Coronary artery (tissue), 2 donors: ENCODE measurements around the gene CRAT.

Experiments
- DNase-seq: peaks from one replicate; pipeline ENCODE4 v3.0.0-alpha.2; 2017; ENCODE audit warnings: low spot score
- H3K27ac ChIP-seq, 2 donors: fragments of 200-600 bp; sonication (generic); one replicate each; pipeline ENCODE4 v1.5.1; 2016 to 2019
- H3K4me3 ChIP-seq: fragments of 200-600 bp; sonication (generic); 2 replicates; pipeline ENCODE4 v1.5.1; 2016; ENCODE audit warnings: mild to moderate bottlenecking, moderate library complexity
- TF ChIP-seq, protein P1 (sequence below): fragments of 200-600 bp; sonication (generic); IDR thresholded peaks from one replicate; pipeline ENCODE4 v1.5.1; 2019; ENCODE audit warnings: antibody characterized with exemption

The CRAT gene

DNA sequence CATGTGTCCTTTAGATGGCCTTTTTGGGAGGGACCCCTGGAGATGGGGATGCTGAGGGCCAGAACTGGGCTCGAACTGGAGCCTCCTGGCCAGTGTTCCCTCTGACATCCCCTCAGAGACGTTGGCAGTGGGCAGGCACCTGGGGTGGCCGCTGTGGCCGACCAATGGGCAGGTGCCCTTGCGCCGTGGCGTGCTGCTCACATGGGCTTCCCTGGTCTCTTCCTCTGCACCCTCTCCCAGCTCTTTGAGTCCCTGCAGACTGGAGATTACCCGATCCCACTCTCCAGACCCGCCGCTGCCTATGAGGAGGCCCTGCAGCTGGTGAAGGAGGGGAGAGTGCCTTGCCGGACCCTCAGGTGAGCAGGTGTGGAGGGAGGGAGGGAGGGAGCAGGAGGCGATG is 49.6 kb downstream of the CRAT start:
- DNase-seq, result no peak
- TF ChIP-seq, protein P1, sequence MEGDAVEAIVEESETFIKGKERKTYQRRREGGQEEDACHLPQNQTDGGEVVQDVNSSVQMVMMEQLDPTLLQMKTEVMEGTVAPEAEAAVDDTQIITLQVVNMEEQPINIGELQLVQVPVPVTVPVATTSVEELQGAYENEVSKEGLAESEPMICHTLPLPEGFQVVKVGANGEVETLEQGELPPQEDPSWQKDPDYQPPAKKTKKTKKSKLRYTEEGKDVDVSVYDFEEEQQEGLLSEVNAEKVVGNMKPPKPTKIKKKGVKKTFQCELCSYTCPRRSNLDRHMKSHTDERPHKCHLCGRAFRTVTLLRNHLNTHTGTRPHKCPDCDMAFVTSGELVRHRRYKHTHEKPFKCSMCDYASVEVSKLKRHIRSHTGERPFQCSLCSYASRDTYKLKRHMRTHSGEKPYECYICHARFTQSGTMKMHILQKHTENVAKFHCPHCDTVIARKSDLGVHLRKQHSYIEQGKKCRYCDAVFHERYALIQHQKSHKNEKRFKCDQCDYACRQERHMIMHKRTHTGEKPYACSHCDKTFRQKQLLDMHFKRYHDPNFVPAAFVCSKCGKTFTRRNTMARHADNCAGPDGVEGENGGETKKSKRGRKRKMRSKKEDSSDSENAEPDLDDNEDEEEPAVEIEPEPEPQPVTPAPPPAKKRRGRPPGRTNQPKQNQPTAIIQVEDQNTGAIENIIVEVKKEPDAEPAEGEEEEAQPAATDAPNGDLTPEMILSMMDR, result no peak
- Histone ChIP-seq H3K27ac (no peak overlapping the region), H3K4me3 (no peak overlapping the region)

DNA sequence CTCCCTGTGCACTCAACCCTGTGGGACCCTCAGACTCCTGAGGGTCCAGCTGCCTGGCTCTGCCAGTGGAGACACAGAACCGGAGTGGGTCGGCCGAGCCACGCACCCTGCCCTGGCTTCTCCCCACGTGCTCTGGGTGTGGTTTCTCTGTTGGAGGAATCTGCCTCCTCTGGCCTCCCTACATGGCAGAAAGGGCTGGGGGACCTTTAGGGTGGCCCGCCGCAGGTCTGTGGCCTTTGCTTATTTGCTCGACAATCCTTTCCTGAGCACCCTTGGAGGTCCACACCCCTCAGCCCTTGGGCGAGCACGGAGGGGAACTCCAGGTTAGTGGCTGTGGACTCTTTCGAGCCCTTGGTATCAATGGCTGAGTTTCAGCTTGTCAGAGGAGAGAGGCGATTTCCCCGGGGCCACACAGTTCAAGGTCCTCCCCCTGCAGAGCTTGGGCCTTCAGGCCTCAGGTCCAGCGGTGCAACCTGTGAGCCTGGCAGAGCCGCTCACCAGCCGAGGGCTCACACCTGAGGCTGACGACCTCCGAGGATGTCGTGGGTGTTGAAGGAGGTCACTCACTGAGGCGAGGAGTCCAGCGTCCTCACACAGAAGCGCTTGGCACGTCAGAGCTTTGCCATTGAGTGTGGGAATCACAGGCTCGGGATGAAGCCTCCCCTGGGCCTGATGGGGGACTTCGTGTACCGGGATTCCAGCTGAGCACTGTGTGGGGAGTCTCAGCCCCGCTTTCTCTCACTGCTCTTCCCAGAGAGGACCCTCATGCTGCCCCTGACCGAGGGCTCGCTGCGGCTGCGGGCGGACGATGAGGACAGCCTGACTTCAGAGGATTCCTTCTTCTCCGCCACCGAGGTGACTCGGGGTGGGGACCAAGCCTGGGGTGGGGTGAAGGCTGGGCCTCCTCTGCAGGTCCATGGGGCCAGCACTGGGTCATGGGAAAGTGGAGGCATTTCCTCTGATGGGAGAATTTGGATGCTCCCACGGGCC is 50.5 kb downstream of the CRAT start:
- Histone ChIP-seq H3K27ac (no peak overlapping the region), H3K4me3 (no peak overlapping the region)
- DNase-seq, result peak; percentile 63
- TF ChIP-seq, protein P1, result no peak

DNA sequence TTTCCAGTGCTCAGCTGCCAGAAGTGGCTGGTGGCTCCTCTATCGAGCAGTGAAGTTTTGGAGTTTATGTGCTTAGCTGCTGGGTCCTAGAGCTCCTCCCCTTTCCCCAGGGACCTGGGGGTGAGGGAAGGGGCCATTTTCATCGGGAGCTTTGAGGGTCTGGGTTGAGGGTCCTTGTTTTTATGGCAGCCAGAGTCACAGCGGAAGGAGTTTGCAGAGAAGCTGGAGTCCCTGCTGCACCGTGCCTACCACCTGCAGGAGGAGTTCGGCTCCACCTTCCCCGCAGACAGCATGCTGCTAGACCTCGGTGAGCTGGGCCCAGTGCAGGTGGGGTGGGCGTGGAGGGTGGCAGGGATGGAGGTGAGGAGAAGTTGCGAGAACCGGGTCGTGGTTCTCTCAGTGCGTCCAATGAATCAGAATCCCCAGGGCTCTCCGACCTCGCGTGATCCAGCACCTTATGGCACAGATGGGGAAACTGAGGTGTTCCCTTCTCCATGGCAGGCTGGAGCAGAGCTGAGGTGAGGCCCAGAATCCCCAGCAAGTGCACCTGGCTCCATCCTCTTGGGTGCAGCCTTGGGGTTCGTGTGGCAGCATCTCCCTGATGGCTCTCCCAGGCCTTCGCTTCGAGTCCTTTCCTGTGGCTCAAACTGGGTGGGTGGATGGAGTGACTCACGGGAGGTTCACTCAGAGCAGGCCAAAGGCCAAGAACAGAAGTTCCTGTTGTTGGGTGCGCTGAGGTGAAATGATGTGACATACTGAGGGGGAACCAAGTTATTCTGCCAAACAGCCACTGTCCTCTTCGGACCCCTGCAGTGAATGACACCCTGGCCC is 51.4 kb downstream of the CRAT start:
- TF ChIP-seq, protein P1, result no peak
- Histone ChIP-seq H3K4me3 (no peak overlapping the region), H3K27ac (no peak overlapping the region)
- DNase-seq, result no peak

DNA sequence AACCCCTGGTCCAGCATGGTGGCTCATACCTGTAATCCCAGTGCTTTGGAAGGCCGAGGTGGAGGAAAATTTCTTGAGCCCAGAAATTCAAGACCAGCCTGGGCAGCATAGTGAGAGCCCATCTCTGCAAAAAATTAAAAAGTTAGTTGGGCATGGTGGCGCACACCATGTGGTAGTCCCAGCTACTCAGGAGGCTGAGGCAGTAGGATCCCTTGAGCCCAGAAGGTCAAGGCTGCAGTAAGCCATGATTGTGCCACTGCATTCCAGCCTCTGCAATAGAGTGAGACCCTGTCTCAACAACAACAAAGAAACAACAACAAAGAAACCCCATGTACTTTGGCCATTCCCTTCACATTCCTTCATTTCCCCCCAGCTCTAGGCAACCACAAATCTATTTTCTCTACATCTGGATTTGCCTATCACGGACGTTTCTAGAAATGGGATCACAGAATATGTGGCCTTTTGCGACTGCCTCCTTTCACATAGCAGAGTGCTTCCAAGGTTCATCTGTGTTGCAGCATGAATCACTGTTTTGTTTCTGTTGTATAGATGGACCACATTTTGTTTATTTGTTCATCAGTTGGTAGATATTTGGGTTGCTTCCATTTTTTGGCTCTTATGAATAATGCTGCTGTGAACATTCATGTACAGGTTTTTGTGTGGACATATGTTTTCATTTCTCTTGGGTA is 56.3 kb downstream of the CRAT start:
- no peak for DNase-seq
- no peak overlapping the region for H3K27ac ChIP-seq
- TF ChIP-seq, protein P1, result no peak
- no peak overlapping the region for H3K4me3 ChIP-seq

DNA sequence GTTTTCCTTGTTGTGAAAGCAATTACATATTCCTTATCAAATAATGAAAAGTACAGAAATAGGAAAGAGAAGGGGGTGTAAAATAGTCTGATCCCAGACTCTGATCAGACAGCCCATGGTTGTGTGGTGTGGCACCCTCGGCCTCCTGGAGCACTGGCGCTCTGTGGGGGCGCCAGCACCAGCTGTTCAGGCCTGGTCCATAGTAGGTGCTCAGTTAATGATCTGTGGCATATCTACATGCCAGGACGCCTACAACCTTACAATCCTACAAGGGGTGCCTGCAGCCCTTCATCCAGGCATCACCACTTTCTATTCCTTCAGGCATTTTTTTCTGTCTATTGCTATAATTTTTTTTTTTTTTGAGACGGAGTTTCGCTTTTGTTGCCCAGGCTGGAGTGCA is 57.6 kb downstream of the CRAT start:
- Histone ChIP-seq H3K4me3 (no peak overlapping the region), H3K27ac (no peak overlapping the region)
- DNase-seq, result no peak
- TF ChIP-seq, protein P1, result no peak

DNA sequence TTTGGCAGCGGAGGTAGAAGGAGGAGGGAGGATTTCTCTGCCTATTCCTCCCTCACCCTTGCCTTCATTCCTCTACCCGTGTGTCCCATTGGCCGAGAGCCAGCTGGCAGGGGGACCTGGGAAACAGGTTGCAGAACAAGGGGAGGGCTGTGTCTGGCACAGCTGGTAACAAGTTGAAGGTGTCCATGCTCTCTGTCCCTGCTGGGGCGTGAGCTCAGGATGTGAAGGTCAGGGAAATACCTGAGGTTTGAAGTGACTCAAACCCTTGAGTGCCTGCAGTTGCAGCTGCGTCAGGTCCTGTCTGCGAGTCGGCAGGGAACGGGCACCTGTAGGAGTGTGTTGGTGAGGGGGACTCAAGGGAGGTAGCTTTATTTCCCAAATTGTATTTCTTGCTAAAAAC is 58.0 kb downstream of the CRAT start:
- TF ChIP-seq, protein P1, result no peak
- no peak overlapping the region for H3K4me3 ChIP-seq
- no peak overlapping the region for H3K27ac ChIP-seq
- no peak for DNase-seq
